Stimulated activated CD4-positive, alpha-beta T cell treated with anti-CD3 and anti-CD28 coated beads, TNF-alpha, amount 100 ng/mL, for 48 hours (primary cell): Measurements from ENCODE around the gene MSL3B.

Source experiments
- DNase-seq, 3 donors: peaks; one replicate each; pipeline ENCODE4 v3.0.0-alpha.2; 2020; ENCODE audit warnings: low read depth in 3 of 3

The MSL3B gene

DNA sequence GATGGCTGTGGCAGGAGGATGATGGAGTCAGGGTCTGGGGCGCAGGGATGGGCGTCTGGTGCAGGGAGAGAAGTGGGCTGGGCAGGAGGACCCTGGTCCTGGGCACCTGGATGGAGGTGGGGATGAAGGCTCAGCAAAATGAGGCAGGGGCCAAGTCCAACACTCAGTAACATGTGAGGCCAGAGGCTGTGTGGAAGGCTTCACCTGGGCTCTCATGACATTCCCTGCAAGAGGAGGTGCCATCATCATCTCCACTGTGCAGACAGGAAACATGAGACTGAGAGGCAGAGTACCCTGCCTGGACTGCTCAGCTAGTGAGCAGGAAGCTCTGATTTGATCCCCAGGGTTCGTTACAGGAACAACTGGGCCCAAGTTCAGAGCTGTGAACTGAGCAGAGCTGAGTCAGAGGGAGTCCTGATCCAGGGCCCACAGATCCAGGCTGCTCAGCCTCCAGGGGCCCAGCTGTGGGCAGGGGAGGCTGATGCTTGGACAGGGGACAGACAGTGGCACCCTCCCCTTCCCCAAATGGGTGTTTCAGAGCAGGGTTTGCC is 50.8 kb downstream of the MSL3B start:
- DNase-seq: no peak

DNA sequence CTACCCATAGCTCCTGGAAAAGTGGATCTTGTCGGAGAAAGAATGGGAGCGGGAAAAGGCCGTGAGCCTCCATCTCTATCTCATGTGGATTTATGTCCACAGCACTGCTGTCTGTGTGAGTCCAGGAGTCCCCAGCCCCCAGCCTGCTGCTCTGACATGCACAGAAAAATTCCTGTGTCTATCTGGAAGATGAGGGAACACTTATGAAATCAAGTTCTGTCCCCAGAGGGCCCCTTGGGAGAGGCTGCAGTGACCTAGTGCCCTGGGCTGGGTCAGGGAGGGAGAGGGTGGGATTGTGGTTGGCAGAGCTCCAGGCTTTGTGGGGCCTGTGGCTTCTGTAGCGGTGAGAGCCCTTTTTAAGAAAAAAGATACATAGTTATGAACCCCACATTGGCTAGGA is 51.4 kb downstream of the MSL3B start:
- DNase-seq: no peak

DNA sequence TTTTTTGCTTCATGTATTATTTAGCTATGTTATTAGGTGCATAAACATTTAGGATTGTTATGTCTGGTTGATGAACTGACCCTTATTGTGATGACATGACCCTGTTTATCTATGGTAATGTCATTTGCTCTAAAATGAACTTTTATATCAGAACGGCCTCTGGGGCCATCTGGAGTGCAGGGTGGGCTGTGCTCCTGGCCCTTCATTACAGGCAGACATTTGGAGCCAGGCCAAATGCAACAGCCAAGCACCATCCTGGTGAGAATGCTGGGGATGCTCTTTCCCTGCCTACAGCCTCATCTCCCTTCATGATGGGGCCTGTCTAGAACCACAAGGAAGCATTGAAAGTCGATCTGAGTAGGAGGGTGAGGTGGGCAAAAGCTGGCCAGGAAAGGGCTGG is 51.9 kb downstream of the MSL3B start:
- DNase-seq: no peak

DNA sequence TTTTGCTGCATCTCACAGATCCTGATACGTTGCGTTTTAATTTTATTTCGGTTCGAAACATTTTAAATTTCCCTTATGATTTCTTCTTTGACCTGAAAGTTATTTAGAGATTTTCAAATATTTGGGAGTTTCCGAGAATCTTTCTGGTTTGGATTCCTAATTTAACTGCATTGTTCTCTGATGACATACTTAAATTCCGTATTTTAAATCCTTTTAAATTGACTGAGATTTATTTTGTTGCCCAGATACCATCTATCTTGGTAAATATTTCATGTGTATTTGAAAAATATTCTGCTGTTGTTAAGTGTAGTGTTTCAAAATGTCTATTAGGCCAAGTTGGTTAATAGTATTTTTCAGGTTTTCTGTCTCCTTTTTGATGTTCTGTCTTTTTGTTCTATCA is 52.3 kb downstream of the MSL3B start:
- DNase-seq: no peak
